Trophoblast cell (in vitro differentiated cells and primary cell): Measurements from ENCODE around the gene CS.
"Not testable (repeated sequence)": the region's sequence is repeated elsewhere in the genome, so short reads cannot be mapped to it uniquely, and the experiment has no call there.

ENCODE experiments used
- DNase-seq, 2 donors: peaks; one replicate each; pipeline ENCODE4 v3.0.0-alpha.2; 2016
- H2AFZ ChIP-seq: 2 replicates; pipeline ENCODE4 v1.6.1; 2013; ENCODE audit warnings: low read length, moderate library complexity, mild to moderate bottlenecking; ENCODE audit not compliant: insufficient read depth, poor library complexity
- H2AK5ac ChIP-seq: 2 replicates; pipeline ENCODE4 v1.6.1; 2013; ENCODE audit warnings: mild to moderate bottlenecking, low read length
- H2BK120ac ChIP-seq: 2 replicates; pipeline ENCODE4 v1.6.1; 2013; ENCODE audit warnings: low read length, mild to moderate bottlenecking, moderate library complexity; ENCODE audit not compliant: insufficient read depth, poor library complexity
- H2BK12ac ChIP-seq: 2 replicates; pipeline ENCODE4 v1.6.1; 2013; ENCODE audit warnings: mild to moderate bottlenecking, low read length, moderate library complexity
- H2BK5ac ChIP-seq: 2 replicates; pipeline ENCODE4 v1.6.1; 2013; ENCODE audit warnings: low read length, low read depth, moderate library complexity, mild to moderate bottlenecking; ENCODE audit not compliant: poor library complexity
- H3K14ac ChIP-seq: 2 replicates; pipeline ENCODE4 v1.6.1; 2013; ENCODE audit warnings: mild to moderate bottlenecking, low read length
- H3K18ac ChIP-seq: 2 replicates; pipeline ENCODE4 v1.6.1; 2013; ENCODE audit warnings: mild to moderate bottlenecking, low read length
- H3K23ac ChIP-seq: 2 replicates; pipeline ENCODE4 v1.6.1; 2013; ENCODE audit warnings: low read length
- H3K27ac ChIP-seq: 2 replicates; pipeline ENCODE4 v1.5.1; 2013; ENCODE audit warnings: low read depth, mild to moderate bottlenecking, inconsistent platforms, low read length, moderate library complexity
- H3K27me3 ChIP-seq: 2 replicates; pipeline ENCODE4 v1.6.1; 2013; ENCODE audit warnings: inconsistent platforms, mild to moderate bottlenecking, low read length, moderate library complexity; ENCODE audit not compliant: insufficient read depth
- H3K36me3 ChIP-seq, 2 experiments: 1 replicate in 1 of 2; 2 replicates in 1 of 2; pipeline ENCODE4 v1.6.1; 2013; ENCODE audit warnings: low read length in 2 of 2, mild to moderate bottlenecking in 2 of 2, moderate library complexity in 1 of 2; ENCODE audit not compliant: insufficient read depth in 2 of 2, control insufficient read depth in 1 of 2
- H3K4ac ChIP-seq: 2 replicates; pipeline ENCODE4 v1.6.1; 2013; ENCODE audit warnings: low read depth, mild to moderate bottlenecking, low read length, moderate library complexity
- H3K4me1 ChIP-seq, 2 experiments: 1 replicate in 1 of 2; 2 replicates in 1 of 2; pipeline ENCODE4 v1.6.1; 2013; ENCODE audit warnings: low read length in 2 of 2, mild to moderate bottlenecking in 2 of 2, moderate library complexity in 1 of 2; ENCODE audit not compliant: insufficient read depth in 2 of 2, control insufficient read depth in 1 of 2
- H3K4me2 ChIP-seq: 2 replicates; pipeline ENCODE4 v1.6.1; 2013; ENCODE audit warnings: inconsistent platforms, mild to moderate bottlenecking, low read length, moderate library complexity
- H3K4me3 ChIP-seq: 2 replicates; pipeline ENCODE4 v1.5.1; 2013; ENCODE audit warnings: mild to moderate bottlenecking, low read depth, low read length, inconsistent platforms
- H3K79me1 ChIP-seq: one replicate; pipeline ENCODE4 v1.6.1; 2013; ENCODE audit warnings: low read length
- H3K79me2 ChIP-seq: 2 replicates; pipeline ENCODE4 v1.6.1; 2013; ENCODE audit warnings: low read length, mild to moderate bottlenecking; ENCODE audit not compliant: control insufficient read depth, insufficient read depth, poor library complexity
- H3K9ac ChIP-seq: 2 replicates; pipeline ENCODE4 v1.6.1; 2013; ENCODE audit warnings: mild to moderate bottlenecking, low read length
- H3K9me3 ChIP-seq: 2 replicates; pipeline ENCODE4 v1.6.1; 2013; ENCODE audit warnings: low read depth, mild to moderate bottlenecking, control low read depth, inconsistent platforms, low read length; ENCODE audit not compliant: insufficient read depth
- H4K12ac ChIP-seq: 2 replicates; pipeline ENCODE4 v1.6.1; 2013; ENCODE audit warnings: low read depth, mild to moderate bottlenecking, low read length, moderate library complexity
- H4K8ac ChIP-seq: 2 replicates; pipeline ENCODE4 v1.6.1; 2013; ENCODE audit warnings: low read depth, mild to moderate bottlenecking, low read length, moderate library complexity
- H4K91ac ChIP-seq: one replicate; pipeline ENCODE4 v1.6.1; 2013; ENCODE audit warnings: low read depth, mild to moderate bottlenecking, low read length, moderate library complexity
- WGBS: extraction: QIAGEN DNeasy Blood & Tissue Kit; methylation state at CpG from one replicate; pipeline ENCODE4 v1.1.7; 2013; ENCODE audit warnings: missing lambda C conversion rate; ENCODE audit not compliant: insufficient read length, insufficient coverage; ENCODE audit errors: extremely low coverage; 5-methylcytosine and 5-hydroxymethylcytosine counted together

Gene CS

DNA sequence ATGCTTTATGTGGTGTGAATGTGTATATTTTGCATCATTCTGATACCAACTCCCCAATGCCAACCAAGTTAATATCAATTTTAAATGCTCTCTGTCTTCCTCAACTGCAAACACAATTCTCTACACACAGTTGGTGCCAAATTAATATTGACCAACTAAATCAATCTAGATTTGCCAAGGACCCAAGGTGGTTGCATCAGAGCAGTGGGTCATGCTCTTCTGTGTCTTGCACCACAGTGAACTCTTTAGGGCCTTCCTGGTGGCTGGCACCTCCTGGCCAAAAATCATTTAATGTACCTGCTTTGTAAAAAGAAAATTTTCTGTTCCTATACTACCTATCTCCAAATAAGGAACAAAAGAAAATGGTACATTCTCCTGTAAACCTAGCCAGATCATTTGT is 19.3 kb downstream of the CS start:
- Histone ChIP-seq H3K4me1 (no peaks in the 10 kb centered on the region), H2AK5ac (no peak overlapping the region), H2BK5ac (no peak overlapping the region), H3K14ac (no peak overlapping the region), H3K23ac (no peak overlapping the region), H4K91ac (no peak overlapping the region), H3K79me1 (no peaks in the 10 kb centered on the region), H3K4ac (no peak overlapping the region), H2BK12ac (no peak overlapping the region), H3K79me2 (no peaks in the 10 kb centered on the region), H3K27me3 (no peaks in the 10 kb centered on the region), H2AFZ (no peak overlapping the region), H3K4me3 (no peak overlapping the region), H3K4me2 (no peak overlapping the region), H4K8ac (no peak overlapping the region), H3K27ac (no peak overlapping the region), H3K9me3 (no peaks in the 10 kb centered on the region), H3K9ac (no peak overlapping the region), H4K12ac (no peak overlapping the region), H3K18ac (no peak overlapping the region), H2BK120ac (no peak overlapping the region), H3K36me3 (peaks cover 49 to 63% of the 10 kb centered on the region in 2 experiments)
- DNase-seq: no peak

DNA sequence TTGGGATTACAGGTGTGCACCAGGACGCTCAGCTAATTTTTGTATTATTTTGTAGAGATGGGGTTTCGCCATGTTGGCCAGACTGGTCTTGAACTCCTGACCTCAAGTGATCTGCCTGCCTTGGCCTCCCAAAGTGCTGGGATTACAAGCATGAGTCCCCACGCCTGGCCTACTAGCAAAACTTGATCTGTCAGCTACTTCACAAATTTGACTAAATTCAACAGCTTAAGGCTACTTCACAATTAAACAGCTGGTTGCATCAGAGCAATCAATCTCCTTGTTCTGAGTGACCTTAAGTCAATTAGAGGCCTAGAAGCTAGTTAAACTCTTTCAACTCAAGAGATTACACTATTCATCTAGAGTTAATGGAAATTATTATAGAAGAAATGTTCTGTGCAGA is 21.2 kb downstream of the CS start:
- DNase-seq: no peak
- H2BK12ac ChIP-seq: no peak overlapping the region
- H3K27ac ChIP-seq: no peak overlapping the region
- H3K23ac ChIP-seq: no peak overlapping the region
- no peak overlapping the region for H3K18ac ChIP-seq
- WGBS: no CpG with 5 or more reads among the region's 3 CpGs
- no peaks in the 10 kb centered on the region for H3K9me3 ChIP-seq
- no peak overlapping the region for H4K91ac ChIP-seq
- no peaks in the 10 kb centered on the region for H3K79me1 ChIP-seq
- H3K4me3 ChIP-seq: no peak overlapping the region
- H3K36me3 ChIP-seq: peaks cover 57 to 70% of the 10 kb centered on the region in 2 experiments
- no peaks in the 10 kb centered on the region for H3K4me1 ChIP-seq
- no peak overlapping the region for H2AFZ ChIP-seq
- no peak overlapping the region for H3K14ac ChIP-seq
- no peak overlapping the region for H3K4me2 ChIP-seq
- H4K8ac ChIP-seq: no peak overlapping the region
- no peak overlapping the region for H2AK5ac ChIP-seq
- no peaks in the 10 kb centered on the region for H3K79me2 ChIP-seq
- H3K4ac ChIP-seq: no peak overlapping the region
- no peaks in the 10 kb centered on the region for H3K27me3 ChIP-seq
- H3K9ac ChIP-seq: no peak overlapping the region
- H4K12ac ChIP-seq: no peak overlapping the region
- H2BK120ac ChIP-seq: no peak overlapping the region
- H2BK5ac ChIP-seq: no peak overlapping the region

DNA sequence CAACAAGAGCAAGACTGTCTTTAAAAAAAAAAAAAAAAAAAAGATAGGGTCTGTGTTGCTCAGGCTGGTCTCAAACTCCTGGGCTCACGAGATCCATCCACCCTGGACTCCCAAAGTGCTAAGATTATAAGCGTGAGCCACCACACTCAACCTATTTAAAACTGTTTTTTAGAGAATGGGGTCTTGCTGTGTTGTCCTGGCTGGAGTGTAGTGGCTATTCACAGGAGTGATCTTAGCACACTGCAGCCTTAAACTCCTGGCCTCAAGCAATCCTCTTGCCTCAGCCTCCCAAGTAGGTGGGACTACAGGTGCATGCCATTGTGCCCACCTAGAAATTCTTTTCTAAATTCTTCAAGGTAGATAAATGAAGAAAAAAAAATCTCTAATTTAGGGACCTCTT is 25.8 kb downstream of the CS start:
- Histone ChIP-seq H3K23ac (no peak overlapping the region), H3K14ac (no peak overlapping the region), H3K9me3 (no peaks in the 10 kb centered on the region)

DNA sequence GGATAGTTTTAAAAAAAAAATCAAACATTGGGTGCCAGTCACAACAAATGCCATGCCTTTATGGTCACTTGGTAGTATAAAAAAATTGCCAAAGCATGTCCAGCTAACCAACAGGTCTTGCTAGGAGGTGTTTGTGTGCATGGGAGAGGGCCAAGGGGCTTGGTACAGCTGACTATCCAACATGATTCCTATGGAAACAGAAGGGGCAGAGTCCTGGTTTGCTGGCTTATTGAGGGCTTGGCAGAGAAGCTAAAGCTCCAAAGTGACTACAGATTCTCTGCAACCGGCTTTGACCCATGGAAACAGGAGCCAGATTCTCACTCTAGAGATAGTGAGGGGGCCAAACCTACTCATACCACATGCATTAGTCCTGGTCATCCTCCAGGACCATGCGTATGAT is 27.7 kb downstream of the CS start:
- H4K8ac ChIP-seq, H3K23ac ChIP-seq, DNase-seq, H3K27ac ChIP-seq, H4K12ac ChIP-seq, H3K18ac ChIP-seq, H3K27me3 ChIP-seq, H3K4me3 ChIP-seq, H3K4me2 ChIP-seq, H3K79me2 ChIP-seq, H2AFZ ChIP-seq, H2AK5ac ChIP-seq, H3K9me3 ChIP-seq, H2BK12ac ChIP-seq, H3K4ac ChIP-seq, H3K4me1 ChIP-seq, H2BK120ac ChIP-seq, H4K91ac ChIP-seq, H3K79me1 ChIP-seq, H3K9ac ChIP-seq, H3K14ac ChIP-seq, H2BK5ac ChIP-seq: not testable (repeated sequence)
- peaks cover 39 to 53% of the 10 kb centered on the region in 2 experiments for H3K36me3 ChIP-seq
- no CpG with 5 or more reads among the region's 2 CpGs for WGBS

More for the DNA sequence above, 25.8 kb downstream of the CS start:
- Histone ChIP-seq H3K9ac (no peak overlapping the region), H2AFZ (no peak overlapping the region), H3K4me2 (no peak overlapping the region), H3K4me3 (no peak overlapping the region), H3K4ac (no peak overlapping the region), H3K36me3 (peaks cover 55 to 70% of the 10 kb centered on the region in 2 experiments), H2BK12ac (no peak overlapping the region), H4K8ac (no peak overlapping the region), H3K79me1 (no peaks in the 10 kb centered on the region), H3K79me2 (no peaks in the 10 kb centered on the region), H4K12ac (no peak overlapping the region), H2BK120ac (no peak overlapping the region), H4K91ac (no peak overlapping the region), H3K27me3 (no peaks in the 10 kb centered on the region), H3K18ac (no peak overlapping the region), H2AK5ac (no peak overlapping the region), H3K4me1 (no peaks in the 10 kb centered on the region), H2BK5ac (no peak overlapping the region), H3K27ac (no peak overlapping the region)
- no CpG with 5 or more reads among the region's 2 CpGs for WGBS
- DNase-seq: no peak
